22Rv1 (cell line): ENCODE measurements around the gene RBM45.

Experiments used
- CTCF ChIP-seq: fragments of 450-650 bp; IDR thresholded peaks from 2 replicates; pipeline ENCODE4 v1.5.1; 2017; ENCODE audit warnings: mild to moderate bottlenecking
- ZFX ChIP-seq: fragments of 450-650 bp; IDR thresholded peaks from 2 replicates; pipeline ENCODE4 v1.6.1; 2017; ENCODE audit warnings: antibody characterized with exemption, borderline replicate concordance

- TF ChIP-seq CTCF (no peak), ZFX (no peak)
Observed at GRCh38 chr2:178070824-178071223, 41.4 kb upstream of the RBM45 start.
